ENCODE data around the gene SOCS7.

The SOCS7 gene

DNA sequence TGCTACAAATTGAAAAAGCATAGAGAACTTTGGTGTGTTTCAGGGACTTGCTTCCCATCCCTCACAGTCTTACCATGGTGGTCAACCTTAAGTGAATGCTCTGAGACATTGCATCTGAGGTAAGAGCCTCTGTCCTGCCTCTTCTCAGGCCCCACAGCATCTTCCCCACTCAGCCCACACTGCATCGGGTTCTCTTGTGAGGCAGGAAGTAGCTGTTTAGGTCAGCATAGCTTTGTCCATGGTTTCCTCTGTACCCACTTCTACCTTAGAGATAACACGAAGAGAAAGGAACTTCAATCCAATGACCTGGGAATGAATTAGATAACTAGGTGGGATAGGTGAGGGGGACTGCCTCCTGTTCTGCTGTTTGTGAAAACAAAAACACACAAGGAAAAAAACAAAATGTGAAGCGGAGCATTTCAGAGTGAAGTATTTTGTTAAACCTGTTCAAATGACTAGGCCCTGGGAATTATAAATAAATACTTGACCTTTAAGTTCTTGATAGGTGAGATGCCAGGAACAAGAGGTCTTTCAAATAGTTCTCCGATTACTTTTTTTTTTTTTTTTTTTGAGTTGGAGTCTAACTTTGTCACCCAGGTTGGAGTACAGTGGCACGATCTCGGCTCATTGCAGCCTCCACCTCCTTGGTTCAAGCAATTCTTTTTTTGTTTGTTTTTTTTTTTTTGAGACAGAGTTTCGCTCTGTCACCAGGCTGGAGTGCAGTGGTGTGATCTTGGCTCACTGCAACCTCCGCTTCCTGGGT, 17.7 kb downstream of the SOCS7 start:
- no peak for DNase-seq

DNA sequence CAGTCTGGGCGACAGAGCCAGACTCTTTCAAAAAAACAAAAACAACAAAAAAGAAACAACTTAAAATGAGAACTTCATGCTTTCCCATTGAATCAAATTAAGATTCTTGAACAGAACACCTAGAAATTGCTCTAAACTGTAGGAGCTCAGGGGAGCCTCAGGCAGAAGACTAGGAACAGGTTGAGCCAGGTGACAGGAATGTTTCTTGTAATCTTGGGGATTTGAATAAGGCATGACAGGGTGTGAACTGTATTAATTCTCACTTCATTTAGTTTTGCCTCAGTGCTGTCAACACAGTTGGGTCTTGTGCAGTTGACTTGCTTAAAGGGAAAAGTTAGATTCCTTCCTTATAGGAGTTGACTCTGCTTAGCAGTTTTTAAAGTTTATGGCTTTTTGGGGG, 27.8 kb downstream of the SOCS7 start:
- no peak for DNase-seq

DNA sequence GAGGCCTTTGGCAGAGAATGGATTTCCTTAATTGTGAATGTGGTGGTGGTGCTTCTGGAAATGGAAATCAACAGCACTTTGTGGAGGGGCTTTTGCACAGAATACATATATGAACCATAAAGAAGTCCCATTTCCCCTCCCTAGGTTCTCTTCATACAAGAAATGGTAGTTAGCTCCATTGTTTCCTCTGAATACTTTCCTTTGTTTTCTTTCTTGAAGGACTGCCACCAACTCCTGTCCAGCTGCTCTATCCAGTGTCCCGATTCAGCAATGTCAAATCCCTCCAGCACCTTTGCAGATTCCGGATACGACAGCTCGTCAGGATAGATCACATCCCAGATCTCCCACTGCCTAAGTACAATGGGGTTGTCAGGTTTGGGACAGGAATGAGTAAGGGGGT, 43.4 kb downstream of the SOCS7 start:
- DNase-seq: no peak

DNA sequence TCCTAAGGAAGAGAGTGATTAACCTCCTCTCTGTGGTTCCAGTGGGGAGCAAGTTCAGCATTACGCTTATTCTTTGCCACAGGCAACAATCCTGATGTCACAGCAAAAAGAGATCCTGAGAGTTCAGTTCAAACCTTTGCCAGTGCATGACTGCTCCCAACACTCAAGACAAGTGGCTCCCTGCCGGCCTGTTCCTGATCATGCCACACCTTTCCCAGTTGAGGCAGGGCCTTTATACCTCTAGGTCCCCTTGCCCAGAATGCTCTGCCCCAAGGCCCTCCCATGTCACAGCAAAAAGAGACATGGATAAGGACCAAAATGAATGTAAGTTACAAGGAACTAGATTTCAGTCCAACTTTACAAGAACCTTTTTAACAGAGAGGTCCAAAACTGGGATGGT, 45.6 kb downstream of the SOCS7 start:
- no peak for DNase-seq

DNA sequence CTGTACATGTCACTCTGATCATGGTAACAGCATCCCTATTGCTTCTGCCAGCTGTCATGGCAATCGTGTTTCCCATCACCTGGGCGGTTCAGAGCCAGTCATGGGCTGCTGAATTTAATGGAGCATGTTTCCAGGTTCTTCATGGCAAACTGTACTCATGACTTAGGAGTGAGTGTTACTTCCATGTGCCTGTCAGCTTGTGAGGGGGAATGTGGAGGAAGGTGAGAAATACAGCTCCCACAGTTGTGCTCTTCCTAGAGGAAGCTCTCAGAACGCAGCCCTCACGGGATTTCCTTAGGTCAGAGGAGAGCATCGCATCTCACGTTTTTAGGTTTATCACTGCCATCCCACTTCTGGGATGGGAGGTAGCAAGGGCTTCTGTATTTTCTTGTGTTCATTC, 48.6 kb downstream of the SOCS7 start:
- no peak for DNase-seq

DNA sequence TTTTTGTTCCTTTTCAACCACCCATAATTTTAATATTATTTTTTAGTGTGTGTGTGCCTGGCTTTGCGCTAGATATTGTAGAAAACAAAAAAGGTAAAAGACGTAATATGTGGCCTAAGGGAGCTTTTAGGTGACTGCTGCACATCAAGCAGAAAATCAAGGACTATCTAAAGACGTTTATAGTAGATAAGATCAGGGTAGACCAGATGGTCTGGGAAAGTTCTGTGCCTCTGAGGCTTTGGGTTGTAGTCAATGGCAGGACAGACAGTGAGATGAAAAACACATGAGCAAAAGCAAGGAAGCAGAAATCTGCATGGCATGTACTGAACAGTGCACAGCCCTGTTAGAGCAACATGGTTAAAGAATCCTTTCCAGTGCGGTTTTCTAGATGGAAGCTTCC, 49.8 kb downstream of the SOCS7 start:
- no peak for DNase-seq

DNA sequence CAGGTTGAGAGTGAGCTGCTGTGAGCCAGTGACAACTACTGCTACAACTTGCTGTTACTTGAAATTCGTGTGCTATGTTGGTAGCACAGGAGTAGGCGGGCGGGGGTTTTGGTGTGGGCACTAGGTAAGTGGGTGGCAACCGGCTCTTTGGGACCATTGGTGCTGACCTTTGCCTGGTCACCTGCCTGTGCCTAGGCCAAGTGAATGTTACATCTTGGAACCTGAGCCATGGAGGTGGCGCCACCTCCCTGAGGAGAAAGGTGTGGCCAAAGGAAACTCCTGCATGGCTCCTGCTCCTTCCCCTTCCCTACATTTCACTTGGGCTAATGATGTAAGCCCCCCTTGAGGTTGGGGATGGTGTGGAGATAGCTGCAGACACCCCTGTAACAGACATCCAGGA, 51.3 kb downstream of the SOCS7 start:
- DNase-seq: no peak

DNA sequence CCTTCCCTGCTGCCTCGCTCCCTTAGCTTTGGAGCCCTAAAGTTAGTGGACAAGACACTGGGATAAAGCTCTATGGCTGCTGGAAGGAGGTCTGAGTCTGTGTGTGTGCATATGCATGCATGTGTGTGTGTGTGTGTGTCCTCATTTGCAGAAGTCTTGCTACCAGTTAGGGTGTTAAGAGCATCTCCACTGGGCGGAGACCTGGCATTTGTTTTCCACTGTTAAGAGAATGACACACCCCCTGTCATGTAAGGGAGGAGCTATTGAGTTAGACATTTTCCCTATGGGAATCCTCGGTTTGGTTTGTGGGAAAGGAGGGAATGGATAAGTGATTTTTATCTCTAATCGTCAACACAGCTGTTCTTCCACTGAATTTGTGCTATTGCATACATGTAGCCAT, 51.8 kb downstream of the SOCS7 start:
- peak; percentile 38 for DNase-seq

DNA sequence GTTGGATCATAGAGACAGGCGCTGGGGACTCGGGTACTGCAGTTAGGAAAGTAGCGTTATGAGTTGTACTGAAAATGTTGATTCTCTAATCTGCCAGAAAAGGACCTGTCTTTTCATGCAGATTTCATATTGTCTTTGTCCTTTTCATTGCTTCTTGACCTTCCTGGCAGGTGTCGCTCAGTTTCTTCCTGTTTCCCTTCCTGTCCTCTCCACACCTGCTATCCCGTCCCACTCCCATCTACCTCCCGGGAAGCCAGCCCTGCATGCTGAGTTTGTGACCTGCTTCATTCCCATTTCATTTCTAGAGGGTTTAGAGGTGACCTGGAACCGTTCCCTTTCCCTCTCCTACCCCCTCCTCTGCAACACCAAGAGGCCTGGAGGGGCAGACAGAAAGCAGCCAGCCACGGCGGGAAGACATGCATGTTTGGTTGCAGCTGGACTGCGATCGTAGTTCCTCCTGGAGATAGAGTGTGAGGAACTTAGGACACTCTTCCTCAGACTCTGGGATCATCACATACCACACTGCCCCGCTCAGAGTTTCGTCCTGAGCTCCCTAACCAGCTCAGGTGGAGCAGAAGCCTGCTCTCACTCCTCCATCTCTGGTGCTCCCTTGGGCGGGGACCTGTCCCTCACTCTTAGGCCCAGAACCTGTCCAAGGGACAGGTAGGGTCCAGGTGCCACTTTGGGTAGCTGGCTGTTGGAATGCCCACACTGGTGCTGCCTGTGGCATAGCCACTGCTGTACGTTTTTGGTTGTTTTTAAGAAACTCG, 52.7 kb downstream of the SOCS7 start:
- DNase-seq: no peak

DNA sequence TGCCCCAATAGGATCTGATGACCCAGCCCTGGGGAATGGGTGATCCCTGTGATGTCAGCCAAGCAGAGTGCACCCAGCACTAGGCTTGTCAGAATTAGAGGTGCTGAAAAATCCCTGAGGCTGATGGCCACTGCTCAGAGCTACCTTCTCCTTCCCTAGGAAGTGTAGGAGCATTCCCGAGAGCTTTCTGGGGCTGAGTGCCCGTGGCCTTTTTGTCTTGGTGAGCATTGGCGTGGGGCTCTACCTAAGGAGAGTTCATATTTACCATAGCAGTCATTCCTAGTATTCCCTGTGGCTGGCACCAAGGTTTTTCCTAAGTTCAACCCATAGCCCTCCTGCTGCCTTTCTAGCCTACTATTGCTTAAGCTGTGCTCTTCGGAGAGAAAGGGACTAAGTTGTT, 54.0 kb downstream of the SOCS7 start:
- no peak for DNase-seq

DNA sequence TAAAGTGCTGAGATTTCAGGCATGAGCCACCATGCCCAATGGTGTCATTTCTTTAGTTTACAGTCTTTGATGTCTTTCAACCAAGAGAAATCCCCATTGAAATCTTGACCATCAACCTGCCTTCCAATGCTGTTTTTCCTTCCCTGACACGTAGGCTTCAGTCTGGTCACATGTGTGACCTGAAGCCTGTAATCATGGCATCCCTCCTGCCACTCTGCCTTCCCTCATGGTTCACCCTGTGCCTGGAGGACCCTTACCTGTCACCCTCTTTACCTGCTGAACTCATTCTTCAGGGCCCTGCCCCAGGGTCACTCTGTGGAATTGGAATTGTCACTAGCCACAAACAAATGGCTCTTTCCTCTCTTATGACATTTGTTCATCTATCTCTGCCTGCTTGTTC, 58.6 kb downstream of the SOCS7 start:
- no peak for DNase-seq

DNA sequence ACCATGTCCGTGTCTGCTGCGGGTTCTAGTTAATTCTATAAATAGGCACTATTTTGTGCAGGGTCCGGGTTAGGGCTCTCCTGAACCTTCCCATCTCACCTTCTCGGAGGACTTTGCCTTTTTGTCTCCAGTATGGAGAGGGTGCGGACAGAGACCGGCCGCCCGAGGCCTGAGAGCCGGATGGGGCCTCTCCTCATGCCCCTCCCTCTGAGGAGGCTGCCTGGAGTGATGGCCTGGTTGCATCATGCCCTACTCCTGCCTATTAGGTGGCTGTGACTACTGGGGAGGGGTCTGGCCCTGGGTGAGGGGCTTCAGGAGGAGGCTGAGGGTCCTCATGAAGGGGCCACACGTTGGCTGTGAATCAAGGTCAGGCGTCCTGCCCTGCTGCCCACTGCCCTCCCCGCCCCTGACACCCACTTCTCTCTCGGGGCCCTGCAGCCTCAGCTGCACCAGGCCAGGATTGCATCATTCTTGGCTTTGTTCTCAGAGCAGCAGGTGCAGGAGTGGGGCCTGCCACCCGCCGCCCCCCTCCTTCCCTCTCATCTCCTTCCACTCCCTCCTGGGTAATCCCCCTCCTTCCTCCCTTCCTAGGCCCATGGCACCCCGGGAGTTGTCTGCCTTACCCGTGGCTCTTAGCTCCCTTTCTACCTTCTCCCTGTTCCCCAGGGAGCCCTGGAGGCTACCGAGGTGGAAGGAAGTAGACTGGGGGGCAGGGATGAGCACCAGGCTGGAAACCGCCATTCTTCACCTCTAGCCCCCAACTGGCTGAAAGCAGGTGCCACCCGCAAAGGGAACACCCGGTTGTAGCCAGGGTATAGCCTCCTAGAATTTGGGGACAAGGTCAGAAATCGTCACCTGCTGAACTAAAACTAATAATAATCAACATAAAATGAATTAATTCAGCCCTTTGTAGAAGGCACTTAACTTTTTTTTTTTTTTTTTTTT, 63.9 kb downstream of the SOCS7 start:
- DNase-seq: peak; percentile 95

DNA sequence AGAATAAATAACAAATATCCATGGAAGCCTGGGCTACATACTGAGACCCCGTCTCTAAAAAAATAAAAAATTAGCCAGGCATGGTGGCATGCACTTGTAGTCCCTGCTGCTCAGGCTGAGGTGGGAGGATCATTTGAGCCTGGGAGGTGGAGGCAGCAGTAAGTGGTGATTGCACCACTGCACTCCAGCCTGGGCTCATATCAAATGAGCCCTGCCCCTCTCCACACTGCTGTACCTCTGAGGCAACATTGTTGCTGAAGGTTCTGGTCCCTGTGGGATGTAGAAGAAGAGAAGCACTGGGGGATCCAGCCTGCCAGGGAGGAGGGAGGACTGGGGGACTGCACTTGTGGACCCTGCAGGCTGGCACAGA, 65.2 kb downstream of the SOCS7 start:
- peak; percentile 32 for DNase-seq

DNA sequence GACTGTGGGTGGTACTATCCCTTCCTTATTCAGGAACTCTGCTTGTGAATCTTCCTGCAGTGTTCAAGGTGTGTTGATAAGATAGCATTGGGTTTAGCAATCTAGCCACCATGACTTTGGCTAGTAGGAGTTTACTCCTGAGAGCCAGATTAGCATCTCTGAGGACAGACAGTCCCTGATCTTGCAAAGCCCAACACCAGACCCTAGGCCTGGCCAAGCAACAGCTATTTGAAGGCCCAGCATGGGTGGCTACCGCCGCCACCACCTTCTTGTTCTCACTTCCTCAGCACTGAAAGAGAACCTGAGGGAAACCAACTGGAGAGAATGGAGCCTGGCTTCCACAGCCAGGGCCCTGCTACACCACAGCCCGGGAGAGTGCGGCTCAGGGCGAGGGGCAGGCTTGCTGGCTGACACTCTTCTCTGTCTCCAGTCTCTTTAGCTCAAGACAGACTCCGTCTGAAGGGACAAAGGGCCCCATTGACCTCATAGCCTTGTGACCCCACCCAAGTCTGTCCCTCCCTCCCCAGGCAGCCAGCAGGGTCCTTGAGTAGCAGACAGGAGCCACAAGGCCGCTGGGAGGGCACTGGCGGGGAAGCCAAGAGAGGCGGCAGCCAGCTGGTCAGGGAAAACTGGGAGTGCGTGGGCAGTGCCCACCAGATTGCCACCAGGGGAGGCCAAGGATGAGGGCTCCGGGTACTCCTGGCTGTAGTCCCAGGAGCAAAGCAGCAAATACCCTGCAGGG, 65.7 kb downstream of the SOCS7 start:
- DNase-seq: no peak

DNA sequence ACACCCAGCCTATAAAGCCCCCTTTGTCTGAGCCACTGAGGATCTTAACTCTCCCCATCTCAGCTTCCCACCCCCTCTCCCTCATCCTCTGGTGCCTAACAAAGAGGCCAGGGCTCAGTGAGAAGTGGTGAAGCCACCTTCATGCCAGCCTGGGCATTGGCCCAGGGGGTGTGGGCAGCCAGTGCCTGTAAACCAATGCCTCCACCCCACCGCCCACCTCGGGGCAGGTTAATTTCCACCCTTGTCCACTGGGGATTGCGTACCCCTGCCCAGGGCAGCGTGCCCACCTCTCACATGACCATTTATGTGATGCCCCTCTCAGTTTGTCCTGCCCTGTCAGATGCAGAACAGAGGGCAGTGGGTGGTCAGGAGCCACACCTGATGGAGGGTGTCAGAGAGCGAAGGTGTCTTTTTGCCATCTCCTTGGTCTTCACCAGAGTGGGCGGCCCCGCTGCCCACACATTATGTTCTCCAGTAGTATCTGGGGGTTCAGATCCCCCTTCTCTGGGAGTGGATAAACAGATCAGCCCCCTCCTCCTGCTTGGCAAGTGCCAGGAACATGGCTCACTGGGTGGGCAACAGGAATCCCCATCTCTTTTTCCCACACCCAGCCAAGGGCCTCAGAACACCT, 66.5 kb downstream of the SOCS7 start:
- DNase-seq: no peak

DNA sequence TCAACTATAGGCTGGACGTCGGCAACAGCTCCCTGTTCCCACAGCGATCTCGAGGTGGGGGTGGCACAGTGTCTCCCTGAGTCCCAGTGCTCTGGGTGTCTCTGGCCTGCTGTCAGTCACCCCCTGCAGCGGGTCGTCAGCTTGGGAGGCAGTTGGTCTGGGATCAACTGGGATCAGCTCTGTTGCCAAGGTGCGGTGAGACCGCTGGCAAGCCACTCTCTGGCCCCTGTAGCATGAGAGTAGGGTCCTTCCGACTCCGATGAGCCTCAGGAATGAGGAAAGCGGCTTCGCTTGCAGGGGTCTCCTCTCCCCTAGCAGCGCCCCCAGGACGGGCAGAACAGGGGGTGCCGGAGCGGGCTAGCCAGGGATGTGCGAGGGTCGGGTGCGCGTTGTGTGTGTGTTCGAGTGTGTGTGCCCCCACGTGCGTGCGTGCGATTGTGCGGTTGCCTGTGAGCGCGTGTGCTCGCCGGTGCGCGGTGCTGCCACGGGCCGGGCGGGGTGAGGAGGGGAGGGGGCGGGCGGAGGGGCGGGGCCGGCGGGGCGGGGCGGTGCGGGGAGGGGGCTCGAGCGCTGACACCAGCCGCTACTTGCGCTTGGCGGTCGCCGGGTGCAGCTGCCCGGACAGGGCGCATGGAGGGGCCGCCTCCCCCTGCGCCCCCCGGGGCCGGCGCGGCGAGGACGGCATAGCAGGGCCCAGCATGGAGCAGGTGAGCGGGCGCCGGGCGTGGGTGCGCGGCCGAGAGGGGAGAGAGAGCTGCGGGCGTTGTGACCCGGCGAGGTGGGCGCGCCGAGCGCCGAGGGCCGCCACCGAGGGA, 67.3 kb downstream of the SOCS7 start:
- peak; percentile 59 for DNase-seq

DNA sequence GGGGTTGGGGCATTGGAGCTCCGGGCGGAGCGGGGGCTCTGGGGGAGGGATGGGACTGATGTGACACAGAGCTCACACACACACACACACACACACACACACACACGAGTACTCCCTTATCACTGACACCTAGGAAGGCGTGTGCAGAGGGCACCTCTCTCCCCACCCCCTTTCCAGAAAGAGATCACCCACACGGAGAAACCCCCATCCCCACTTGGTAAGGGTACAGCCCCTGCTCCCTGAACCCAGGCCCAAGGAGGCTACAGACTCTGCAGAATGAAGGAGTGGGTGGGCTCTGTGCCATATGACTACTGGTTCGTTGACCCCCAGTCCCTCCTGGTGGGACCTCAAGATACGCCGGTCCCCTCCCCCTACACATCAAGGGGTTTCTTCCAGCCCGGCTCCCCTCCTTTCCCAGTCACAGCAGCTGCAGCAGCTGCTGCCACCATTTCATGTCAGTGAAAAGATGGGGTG, 67.9 kb downstream of the SOCS7 start:
- DNase-seq: peak; percentile 40

DNA sequence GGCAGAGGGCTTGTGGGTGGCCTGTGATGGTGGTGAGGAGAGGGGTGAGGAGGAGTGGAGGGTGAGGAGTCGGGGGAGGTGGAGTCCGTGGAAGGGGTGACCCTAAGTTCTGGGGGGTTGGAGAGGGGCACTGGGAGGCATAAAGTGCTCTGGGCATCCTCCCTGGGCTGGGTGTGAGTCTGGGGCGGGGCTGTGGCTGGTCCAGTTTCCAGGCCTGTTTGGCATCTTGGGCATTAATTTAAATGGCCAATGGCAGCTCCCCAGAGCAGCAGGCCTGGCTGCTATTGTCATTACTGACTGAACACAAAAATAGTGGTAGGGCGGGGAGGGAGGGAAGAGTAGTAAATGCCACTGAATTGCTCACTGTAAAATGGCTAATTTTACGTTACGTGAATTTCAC, 68.9 kb downstream of the SOCS7 start:
- no peak for DNase-seq

DNA sequence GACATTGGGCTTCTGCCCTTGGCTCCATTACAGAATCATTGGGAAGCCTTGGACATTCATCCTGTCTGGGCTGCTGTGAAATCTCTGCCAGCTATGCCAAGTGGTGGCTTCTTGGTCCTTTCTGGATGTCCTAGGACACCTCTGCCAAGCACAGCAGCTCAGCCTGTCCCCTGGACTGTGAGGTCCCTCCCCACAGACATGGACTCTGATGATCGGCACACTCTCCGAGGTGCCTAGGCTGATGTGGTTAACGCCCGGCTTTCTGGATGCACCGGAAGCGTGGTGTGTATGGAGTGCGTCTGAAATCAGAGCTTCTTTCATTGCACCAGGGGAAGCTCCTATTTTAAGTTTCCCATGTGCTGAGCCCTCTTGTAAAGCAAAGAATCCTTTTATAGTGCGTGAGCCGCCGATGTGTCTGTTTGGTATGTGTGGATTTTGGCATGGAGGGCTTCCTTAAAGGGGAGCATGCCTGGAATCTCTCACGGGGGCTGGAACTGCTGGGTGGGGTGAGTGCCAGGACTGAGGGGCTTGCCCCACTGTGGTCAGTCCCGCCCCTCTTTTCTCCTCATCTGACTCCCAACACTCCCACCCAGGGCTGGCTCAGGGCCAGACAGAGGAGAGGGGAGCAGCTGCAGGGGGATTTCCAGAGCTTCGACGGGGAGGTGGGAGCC, 69.7 kb downstream of the SOCS7 start:
- DNase-seq: no peak
